Gastroesophageal sphincter (tissue), 3 donors: ENCODE results near the gene ADAMTSL3.

ENCODE experiments used
- CTCF ChIP-seq, 4 experiments: fragments of 200-600 bp in 2 of 4; fragments of 450-650 bp in 2 of 4; sonication (generic) in 1 of 4; IDR thresholded peaks; one replicate each; pipeline ENCODE4 v1.5.1; 2017 to 2019; ENCODE audit warnings: antibody characterized with exemption in 4 of 4, mild to moderate bottlenecking in 2 of 4, moderate library complexity in 2 of 4
- POLR2A ChIP-seq, 2 donors: fragments of 450-650 bp; IDR thresholded peaks; one replicate each; pipeline ENCODE4 v1.6.1; 2017; ENCODE audit warnings: antibody characterized with exemption in 2 of 2, mild to moderate bottlenecking in 2 of 2, moderate library complexity in 1 of 2
- POLR2AphosphoS5 ChIP-seq: sonication (generic); formaldehyde crosslinking; IDR thresholded peaks from one replicate; pipeline ENCODE4 v1.6.1; 2017; ENCODE audit warnings: antibody characterized with exemption

DNA sequence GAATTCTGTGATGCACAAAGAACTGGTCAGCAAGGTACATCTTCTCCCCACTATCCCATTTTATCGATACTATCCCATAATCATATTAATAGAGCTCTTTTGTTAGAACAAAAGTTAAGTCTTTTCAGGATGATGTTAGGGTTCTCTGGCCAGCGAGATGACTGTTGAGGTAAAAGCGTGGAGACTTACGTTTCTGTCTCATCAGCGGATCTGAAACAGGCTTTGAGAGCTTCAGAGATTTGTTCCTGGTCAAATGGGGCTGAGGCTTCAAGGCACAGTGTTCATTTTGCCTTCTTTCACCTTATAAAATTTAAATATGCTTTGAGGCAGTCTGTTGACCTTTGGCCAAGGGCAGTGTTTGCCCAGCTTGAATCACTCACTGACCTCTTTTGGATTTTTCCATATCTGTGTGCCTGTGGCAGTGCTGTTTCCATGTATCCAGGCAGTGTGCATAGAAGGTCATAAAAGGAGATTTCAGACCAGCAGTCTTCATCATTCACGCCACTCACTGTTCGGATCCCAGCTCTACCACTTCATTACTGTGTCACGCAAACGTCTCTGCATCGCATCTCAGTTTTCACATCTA lies 3.1 kb downstream of the ADAMTSL3 start:
- TF ChIP-seq CTCF (IDR thresholded peaks at IDR 0.05): no peak
- no peak for TF ChIP-seq POLR2AphosphoS5
- no peak for TF ChIP-seq POLR2A (IDR thresholded peaks at IDR 0.05)
